GM18502 (cell line): ENCODE data around the gene DENR.

Source experiments
- ATAC-seq: cut with Tn5 transposase; IDR thresholded peaks from one replicate; pipeline ENCODE4 v1.9.1; 2021; ENCODE audit warnings: mild to moderate bottlenecking; ENCODE audit not compliant: unreplicated experiment, poor library complexity

The DENR gene

GRCh38 chr12:122811777-122812176 is 59.2 kb downstream of the DENR start:
- no peak for ATAC-seq

GRCh38 chr12:122813310-122813713 is 60.7 kb downstream of the DENR start:
- ATAC-seq, result no peak

DNA sequence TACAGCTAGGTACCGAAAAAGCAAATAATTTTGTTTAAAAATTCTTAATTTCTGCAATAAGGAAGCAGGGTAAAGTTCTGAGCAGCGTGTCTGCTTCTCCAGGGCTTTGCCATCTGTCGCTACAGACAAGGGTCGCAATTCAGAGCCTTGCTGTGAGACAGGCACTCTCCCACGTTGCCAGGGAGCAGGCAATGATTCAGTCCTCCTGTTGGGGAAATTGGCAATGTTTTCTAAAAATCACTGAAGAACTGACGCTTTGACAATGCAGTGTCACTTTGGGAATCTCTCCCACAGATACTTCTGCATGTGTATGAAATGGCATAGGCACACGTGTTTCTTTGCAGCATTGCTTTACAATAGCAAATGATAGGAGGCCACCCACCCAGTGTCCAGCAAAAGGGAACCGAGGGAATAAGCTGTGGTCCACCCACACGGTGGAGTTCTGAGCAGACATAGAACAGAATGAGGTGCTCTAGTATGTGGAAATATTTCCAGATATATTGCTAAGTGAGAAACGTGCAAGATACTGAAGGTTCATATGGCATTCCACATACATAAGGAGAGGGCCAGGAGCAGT is 66.7 kb downstream of the DENR start:
- no peak for ATAC-seq

GRCh38 chr12:122820138-122820537 is 67.5 kb downstream of the DENR start:
- no peak for ATAC-seq
